NB4 (cell line): ENCODE measurements around the gene ARHGAP1.

ENCODE experiments used
- MYC ChIP-seq: IDR thresholded peaks from 2 replicates; pipeline ENCODE4 v1.6.1; 2011; ENCODE audit warnings: low read depth, low read length
- TF ChIP-seq, protein P1 (sequence below): IDR thresholded peaks from one replicate; pipeline ENCODE4 v1.5.1; 2012; ENCODE audit warnings: low read depth, low read length

DNA sequence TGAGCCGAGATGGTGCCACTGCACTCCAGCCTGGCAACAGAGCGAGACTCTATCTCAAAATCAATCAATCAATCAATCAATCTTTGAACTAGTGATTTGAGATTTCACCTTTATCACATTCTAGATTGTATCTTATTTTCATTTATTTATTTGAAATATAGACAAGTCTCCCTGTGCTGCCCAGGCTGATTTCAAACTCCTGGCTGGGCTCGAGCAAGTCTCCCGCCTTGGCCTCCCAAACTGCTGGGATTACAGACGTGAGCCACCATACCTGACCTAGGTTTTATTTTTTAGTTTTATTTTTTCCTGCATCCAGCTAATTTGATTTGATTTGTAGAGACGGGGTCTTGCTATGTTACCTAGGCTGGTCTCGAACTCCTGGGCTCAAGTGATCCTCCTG lies 35.7 kb upstream of the ARHGAP1 start:
- TF ChIP-seq, protein P1, sequence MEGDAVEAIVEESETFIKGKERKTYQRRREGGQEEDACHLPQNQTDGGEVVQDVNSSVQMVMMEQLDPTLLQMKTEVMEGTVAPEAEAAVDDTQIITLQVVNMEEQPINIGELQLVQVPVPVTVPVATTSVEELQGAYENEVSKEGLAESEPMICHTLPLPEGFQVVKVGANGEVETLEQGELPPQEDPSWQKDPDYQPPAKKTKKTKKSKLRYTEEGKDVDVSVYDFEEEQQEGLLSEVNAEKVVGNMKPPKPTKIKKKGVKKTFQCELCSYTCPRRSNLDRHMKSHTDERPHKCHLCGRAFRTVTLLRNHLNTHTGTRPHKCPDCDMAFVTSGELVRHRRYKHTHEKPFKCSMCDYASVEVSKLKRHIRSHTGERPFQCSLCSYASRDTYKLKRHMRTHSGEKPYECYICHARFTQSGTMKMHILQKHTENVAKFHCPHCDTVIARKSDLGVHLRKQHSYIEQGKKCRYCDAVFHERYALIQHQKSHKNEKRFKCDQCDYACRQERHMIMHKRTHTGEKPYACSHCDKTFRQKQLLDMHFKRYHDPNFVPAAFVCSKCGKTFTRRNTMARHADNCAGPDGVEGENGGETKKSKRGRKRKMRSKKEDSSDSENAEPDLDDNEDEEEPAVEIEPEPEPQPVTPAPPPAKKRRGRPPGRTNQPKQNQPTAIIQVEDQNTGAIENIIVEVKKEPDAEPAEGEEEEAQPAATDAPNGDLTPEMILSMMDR, result no peak
- TF ChIP-seq MYC, result no peak
